ENCODE measurements around the gene KDM4C.

KDM4C gene

DNA sequence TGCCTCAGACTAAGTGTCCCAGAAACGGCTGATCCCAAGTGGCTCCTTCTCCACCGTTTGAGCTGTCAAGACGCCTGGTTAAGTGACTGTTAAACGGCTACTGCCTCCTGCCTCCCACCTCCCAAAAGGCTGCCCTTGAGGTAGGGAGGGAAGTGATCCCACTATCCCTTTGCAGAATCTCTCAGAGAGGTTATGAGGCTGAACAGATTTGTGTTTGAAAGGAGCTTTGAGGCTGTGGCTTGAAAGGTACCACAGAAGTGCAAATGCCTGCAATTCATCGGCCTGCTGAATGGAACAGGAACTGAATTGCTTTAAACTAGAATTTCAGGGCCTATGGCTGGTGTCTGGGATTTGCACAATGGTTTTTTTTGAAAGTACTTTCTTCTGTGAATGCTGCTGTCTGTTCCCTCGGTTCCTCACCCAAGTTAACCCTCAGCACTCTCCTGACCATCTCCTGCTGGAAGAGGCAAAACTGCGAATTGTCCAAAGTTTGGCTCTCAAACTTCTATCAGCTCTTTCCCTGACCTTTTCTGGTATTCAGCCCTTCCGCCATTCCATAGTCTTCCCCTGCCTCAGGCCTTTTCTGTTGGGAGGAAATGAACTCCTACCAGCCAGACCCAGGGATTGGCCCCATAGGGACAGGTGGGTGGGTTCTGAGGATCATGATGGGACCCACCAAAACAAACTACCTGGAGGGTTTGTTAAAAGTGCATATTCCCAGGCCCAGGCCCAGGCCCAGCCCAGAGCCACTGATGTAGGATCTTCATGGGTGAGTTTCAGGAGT is 453.3 kb downstream of the KDM4C start:
- DNase-seq (ENCODE audit: low read depth in 2 of 2): no peak
- H3K4me3 ChIP-seq (replicated peaks in 1 of 2; ENCODE audit: low read depth in 2 of 2, low read length in 2 of 2): no peak overlapping the region
- TF ChIP-seq, protein P1, sequence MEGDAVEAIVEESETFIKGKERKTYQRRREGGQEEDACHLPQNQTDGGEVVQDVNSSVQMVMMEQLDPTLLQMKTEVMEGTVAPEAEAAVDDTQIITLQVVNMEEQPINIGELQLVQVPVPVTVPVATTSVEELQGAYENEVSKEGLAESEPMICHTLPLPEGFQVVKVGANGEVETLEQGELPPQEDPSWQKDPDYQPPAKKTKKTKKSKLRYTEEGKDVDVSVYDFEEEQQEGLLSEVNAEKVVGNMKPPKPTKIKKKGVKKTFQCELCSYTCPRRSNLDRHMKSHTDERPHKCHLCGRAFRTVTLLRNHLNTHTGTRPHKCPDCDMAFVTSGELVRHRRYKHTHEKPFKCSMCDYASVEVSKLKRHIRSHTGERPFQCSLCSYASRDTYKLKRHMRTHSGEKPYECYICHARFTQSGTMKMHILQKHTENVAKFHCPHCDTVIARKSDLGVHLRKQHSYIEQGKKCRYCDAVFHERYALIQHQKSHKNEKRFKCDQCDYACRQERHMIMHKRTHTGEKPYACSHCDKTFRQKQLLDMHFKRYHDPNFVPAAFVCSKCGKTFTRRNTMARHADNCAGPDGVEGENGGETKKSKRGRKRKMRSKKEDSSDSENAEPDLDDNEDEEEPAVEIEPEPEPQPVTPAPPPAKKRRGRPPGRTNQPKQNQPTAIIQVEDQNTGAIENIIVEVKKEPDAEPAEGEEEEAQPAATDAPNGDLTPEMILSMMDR (IDR thresholded peaks at IDR 0.05; ENCODE audit: low read depth, low read length): no peak

DNA sequence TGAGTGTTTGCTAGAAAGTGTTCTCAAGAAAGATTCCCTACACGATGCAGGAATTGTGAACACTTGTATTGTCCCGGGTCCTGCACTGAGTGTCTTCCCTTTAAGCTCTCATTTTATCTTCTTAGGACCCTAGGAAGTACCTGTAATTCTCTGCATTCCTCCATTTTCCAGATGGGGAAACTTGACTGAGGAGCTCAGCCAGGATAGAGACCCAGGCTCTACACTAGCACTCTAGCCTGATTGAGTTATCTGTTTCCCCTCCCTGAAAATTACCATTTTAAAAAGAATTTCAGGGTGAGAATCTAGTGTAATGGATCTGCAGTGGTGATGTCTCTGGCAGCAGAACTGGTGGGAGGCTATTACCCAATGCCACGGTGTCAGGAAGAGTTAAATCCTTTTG is 453.9 kb downstream of the KDM4C start:
- TF ChIP-seq, protein P1 (IDR thresholded peaks at IDR 0.05; ENCODE audit: low read depth, low read length): no peak
- DNase-seq (ENCODE audit: low read depth in 2 of 2): no peak

DNA sequence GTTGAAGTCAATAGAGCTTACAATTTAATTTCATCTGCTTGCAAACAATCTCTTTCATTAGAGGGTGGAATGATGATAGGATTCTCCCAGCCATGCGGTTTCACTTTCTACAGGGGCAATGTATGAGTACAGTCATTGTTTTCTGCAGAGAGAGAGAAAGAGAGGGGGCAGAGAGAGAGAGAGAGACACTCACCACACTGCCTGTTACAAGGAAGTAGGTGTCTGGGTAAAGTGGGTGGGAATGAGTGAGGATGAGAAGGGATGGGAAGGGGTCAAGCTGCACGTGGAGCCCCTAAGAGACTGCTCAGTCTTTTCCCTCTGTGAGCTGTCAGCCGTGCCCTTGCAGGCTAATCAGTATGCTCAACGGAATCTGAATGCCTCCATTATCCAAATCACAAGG is 454.3 kb downstream of the KDM4C start:
- no peak overlapping the region for H3K4me3 ChIP-seq (replicated peaks in 1 of 2; ENCODE audit: low read depth in 2 of 2, low read length in 2 of 2)
- TF ChIP-seq, protein P1 (IDR thresholded peaks at IDR 0.05; ENCODE audit: low read depth, low read length): no peak
- peak in 1 of 2 donors; percentile 9 for DNase-seq (ENCODE audit: low read depth in 2 of 2)

More for the DNA sequence above, 453.9 kb downstream of the KDM4C start:
- no peak overlapping the region for H3K4me3 ChIP-seq (replicated peaks in 1 of 2; ENCODE audit: low read depth in 2 of 2, low read length in 2 of 2)

DNA sequence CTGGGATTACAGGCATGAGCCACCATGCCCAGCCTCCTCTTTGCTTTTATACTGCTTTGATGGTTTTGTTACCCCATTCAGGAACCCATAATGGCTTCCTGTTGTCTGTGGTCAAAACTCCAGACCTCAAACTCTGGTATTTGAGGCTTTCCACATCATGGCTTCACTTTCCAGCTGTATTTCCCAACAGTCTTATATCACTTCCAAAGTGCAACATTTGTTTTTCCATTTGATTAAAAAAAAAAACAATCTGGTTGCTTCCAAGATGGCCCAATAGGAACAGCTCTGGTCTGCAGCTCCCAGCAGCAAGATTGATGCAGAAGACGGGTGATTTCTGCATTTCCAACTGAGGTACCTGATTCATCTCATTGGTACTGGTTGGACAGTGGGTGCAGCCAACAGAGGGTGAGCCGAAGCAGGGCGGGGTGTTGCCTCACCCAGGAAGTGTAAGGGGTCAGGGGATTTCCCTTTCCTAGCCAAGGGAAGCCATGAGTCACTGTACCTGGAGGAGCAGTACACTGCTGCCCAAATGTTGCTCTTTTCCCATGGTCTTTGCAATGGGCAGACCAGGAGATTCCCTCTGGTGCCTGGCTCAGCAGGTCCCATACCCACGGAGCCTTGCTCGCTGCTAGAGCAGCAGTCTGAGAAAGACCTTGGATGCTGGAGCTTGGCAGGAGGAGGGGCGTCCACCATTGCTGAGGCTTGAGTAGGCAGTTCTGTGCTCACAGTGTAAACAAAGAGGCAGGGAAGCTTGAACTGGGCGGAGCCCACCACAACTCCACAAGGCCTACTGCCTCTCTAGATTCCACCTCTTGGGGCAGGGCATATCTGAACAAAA is 458.4 kb downstream of the KDM4C start:
- DNase-seq (ENCODE audit: low read depth in 2 of 2): peak; percentile 58 to 79
- TF ChIP-seq, protein P1 (IDR thresholded peaks at IDR 0.05; ENCODE audit: low read depth, low read length): no peak
- no peak overlapping the region for H3K4me3 ChIP-seq (replicated peaks in 1 of 2; ENCODE audit: low read depth in 2 of 2, low read length in 2 of 2)

DNA sequence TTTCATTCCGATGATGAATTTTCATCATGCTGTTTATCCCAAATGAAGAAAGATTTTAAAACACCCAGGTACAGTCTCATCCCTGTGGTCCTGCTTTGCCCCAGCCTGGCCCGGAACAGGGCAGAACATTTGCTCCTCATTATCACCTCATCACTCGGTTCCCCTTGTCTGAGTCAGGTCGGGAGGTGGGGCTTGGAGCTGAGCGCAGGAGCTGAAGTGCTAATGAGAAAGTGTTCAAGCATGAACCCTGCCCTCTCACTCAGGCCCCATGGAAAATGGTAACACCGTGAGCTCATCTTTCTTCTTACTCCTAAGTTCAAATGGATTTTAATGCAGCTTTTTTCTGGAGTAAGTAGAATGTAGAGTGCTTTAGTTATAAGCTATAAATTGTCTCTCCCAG is 466.2 kb downstream of the KDM4C start:
- TF ChIP-seq, protein P1 (IDR thresholded peaks at IDR 0.05; ENCODE audit: low read depth, low read length): no peak
- H3K4me3 ChIP-seq (replicated peaks in 1 of 2; ENCODE audit: low read depth in 2 of 2, low read length in 2 of 2): no peak overlapping the region
- no peak for DNase-seq (ENCODE audit: low read depth in 2 of 2)
